Gastroesophageal sphincter (tissue), 3 donors: ENCODE data around the gene CLEC1A.

Experiments
- CTCF ChIP-seq, 4 experiments: fragments of 200-600 bp in 2 of 4; fragments of 450-650 bp in 2 of 4; sonication (generic) in 1 of 4; IDR thresholded peaks; one replicate each; pipeline ENCODE4 v1.5.1; 2017 to 2019; ENCODE audit warnings: antibody characterized with exemption in 4 of 4, mild to moderate bottlenecking in 2 of 4, moderate library complexity in 2 of 4
- EP300 ChIP-seq: sonication (generic); formaldehyde crosslinking; IDR thresholded peaks from one replicate; pipeline ENCODE4 v1.6.1; 2017; ENCODE audit warnings: antibody characterized with exemption, mild to moderate bottlenecking
- POLR2A ChIP-seq, 2 donors: fragments of 450-650 bp; IDR thresholded peaks; one replicate each; pipeline ENCODE4 v1.6.1; 2017; ENCODE audit warnings: antibody characterized with exemption in 2 of 2, mild to moderate bottlenecking in 2 of 2, moderate library complexity in 1 of 2
- POLR2AphosphoS5 ChIP-seq: sonication (generic); formaldehyde crosslinking; IDR thresholded peaks from one replicate; pipeline ENCODE4 v1.6.1; 2017; ENCODE audit warnings: antibody characterized with exemption

- TF ChIP-seq POLR2A (IDR thresholded peaks at IDR 0.05) = no peak
- TF ChIP-seq POLR2AphosphoS5 = no peak
- no peak for TF ChIP-seq CTCF (IDR thresholded peaks at IDR 0.05)
- TF ChIP-seq EP300 = no peak
These were observed 2.9 kb upstream of the CLEC1A start for GRCh38 chr12:10101648-10102220.
